B cell (primary cell): ENCODE results near the gene SUGCT.

ENCODE experiments used
- CTCF ChIP-seq: fragments of 200-600 bp; IDR thresholded peaks from one replicate; pipeline ENCODE4 v1.8.0; 2022; ENCODE audit warnings: antibody characterized with exemption, mild to moderate bottlenecking
- EZH2 ChIP-seq: IDR thresholded peaks from 2 replicates; pipeline ENCODE4 v1.6.1; 2012; ENCODE audit warnings: borderline replicate concordance, low read depth, mild to moderate bottlenecking, moderate library complexity, low read length; ENCODE audit not compliant: insufficient read depth, poor library complexity, severe bottlenecking

GRCh38 chr7:40546616-40547501 is 412.1 kb downstream of the SUGCT start:
- no peak for TF ChIP-seq CTCF
- no peak for TF ChIP-seq EZH2
